COLO829 (cell line): ENCODE measurements around the gene NAA38.

Experiments used
- DNase-seq: peaks from one replicate; pipeline ENCODE4 v3.0.0; 2012; ENCODE audit warnings: low spot score

Gene NAA38

GRCh38 chr17:7840441-7840840 lies 16.9 kb downstream of the NAA38 start:
- DNase-seq = no peak

GRCh38 chr17:7839876-7840261 lies 17.5 kb downstream of the NAA38 start:
- no peak for DNase-seq

- no peak for DNase-seq
Observed at GRCh38 chr17:7839190-7839875, 18.0 kb downstream of the NAA38 start.

- no peak for DNase-seq
Observed at GRCh38 chr17:7838090-7839075, 19.0 kb downstream of the NAA38 start.

- no peak for DNase-seq
Observed at GRCh38 chr17:7837408-7838088, 19.8 kb downstream of the NAA38 start.

- peak; percentile 88 for DNase-seq
Observed at GRCh38 chr17:7836596-7837407, 20.6 kb downstream of the NAA38 start.

GRCh38 chr17:7835814-7836595 lies 21.4 kb downstream of the NAA38 start:
- no peak for DNase-seq

GRCh38 chr17:7834957-7835813 lies 22.2 kb downstream of the NAA38 start:
- DNase-seq = peak; percentile 92

DNA sequence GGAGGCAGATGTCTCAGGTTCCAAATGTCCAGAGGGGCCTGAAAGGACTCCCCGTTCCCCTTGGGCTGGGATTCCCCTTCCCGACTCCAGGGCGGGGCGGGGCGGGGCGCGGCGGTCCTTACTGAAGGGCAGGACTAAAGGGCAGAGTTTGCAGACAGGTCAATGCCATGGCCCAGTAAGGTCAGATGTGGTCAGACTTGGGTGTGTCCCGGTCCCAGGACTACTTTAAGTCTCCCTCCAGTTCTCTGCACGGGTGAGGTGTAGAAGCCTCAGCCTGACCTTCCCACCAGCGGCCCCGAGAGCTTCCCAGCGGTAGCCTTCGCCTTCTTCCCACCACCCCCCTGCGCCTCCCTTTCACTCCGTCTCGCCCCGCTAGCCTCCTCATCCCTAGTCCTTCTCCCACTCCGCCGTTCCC lies 22.8 kb downstream of the NAA38 start:
- no peak for DNase-seq

- peak; percentile 88 for DNase-seq
Observed at GRCh38 chr17:7833795-7834541, 23.4 kb downstream of the NAA38 start, which contains the start of gene KDM6B. TSS of gene KDM6B (plus strand) at chr17:7834217. CDS start at chr17:7845555, 11,338 bp downstream.

DNA sequence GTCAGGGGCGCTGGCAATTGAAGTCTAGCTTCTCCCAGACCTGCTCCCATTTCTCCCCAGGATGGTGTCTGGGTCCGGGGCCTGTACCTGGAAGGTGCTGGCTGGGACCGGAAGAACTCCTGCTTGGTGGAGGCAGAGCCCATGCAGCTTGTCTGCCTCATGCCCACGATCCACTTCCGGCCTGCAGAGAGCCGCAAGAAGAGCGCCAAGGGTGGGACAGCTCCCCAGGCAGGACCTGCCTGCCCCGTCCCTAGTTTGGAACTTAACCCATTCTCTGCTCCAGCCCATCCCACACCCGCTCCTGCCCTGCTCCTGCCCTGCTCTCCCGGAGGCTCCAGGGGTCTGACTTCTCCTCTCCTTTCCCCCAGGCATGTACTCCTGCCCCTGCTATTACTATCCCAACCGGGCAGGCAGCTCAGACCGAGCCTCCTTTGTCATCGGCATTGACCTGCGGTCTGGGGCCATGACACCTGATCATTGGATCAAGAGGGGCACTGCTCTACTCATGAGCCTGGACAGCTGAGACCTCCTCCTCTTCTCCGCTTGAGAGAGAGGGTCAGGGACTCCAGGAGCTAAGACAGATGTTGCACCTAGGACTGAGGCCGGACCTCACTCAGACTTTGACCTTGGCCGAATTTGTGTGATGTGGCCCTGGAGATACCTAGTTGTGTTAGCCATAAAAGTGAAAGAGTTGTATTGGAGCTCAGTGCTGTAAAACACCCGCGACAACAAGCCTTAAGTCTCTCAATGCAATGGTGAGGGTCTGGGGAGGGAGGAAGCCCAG lies 24.2 kb downstream of the NAA38 start:
- no peak for DNase-seq

- DNase-seq = no peak
Observed at GRCh38 chr17:7832431-7832830, 24.9 kb downstream of the NAA38 start.

DNA sequence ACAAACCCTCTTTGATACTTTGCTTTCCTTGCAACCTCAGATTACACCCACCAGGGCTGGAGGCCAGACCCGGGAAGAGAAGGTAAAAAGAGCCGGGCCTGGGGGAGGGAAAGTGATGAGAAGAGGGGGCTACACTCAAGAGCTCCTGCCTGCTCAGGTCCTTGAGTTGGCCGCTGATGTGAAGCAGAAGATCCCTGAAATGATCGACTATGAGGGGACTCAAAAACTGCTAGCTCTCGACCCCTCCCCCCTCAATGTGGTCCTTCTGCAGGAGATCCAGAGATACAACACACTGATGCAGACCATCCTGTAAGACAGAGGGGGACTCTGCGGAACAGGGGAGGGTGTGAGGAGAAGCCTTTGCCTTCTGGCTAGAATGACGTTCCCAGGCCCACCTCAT lies 26.1 kb downstream of the NAA38 start:
- DNase-seq = no peak

GRCh38 chr17:7830616-7831015 lies 26.7 kb downstream of the NAA38 start:
- no peak for DNase-seq

- no peak for DNase-seq
Observed at GRCh38 chr17:7825206-7825990, 32.0 kb downstream of the NAA38 start.

DNA sequence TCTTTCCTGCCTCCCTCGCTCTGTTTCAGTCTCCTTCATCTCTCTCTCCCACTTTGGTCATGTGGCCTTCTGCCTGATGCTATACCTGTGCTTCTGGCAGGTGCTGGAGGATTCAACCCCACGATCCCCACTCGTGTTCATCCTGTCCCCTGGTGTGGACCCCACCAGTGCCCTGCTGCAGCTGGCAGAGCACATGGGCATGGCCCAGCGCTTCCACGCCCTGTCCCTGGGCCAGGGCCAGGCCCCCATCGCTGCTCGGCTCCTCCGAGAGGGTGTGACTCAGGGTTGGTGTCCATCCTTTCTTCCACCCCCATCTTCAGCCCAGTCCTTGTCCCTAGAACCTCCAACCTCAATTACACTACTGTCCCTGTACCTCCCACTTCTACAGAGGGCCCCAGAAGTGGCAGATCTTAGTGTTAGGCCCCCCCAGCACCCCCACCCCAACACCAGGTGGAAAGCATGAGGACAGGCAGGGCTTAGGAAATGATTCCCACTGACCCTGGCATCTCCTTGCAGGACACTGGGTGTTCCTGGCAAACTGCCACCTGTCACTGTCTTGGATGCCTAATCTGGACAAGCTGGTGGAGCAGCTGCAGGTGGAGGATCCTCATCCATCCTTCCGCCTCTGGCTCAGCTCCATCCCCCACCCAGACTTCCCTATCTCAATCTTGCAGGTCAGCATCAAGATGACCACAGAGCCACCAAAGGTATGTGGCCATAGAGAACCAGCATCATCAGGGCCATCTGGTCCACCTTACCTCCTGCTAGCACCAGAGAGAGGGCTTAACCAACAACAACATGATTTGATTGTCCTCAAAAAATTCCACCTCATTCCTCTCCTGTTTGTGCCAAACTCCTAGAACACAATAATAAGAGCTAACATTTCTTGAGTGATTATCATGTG lies 33.1 kb downstream of the NAA38 start:
- no peak for DNase-seq
